Suppressor macrophage (primary cell): Measurements from ENCODE around the gene TAS2R20.

Experiments used
- DNase-seq, 4 experiments: peaks; one replicate each; pipeline ENCODE4 v3.0.0-alpha.2; 2020 to 2022

TAS2R20 gene

DNA sequence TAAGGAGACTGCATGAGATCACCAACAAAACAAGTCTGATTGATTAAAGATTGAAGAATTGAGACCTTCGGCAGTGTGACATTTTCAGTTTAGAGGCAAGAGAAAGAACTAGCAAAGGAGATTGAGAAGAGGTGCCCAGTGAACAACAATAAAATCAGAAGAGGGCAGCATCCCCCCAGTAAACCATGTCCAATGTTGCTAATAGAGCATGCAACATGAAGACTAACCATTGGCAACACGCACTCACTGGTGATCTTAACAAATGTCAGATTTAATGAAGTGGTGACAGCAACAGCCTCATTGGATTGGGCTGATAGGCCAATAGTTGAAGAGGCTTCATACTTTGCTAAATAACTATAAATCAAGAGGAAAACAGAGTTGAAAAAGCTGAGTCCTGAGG is 38.3 kb downstream of the TAS2R20 start:
- no peak for DNase-seq

DNA sequence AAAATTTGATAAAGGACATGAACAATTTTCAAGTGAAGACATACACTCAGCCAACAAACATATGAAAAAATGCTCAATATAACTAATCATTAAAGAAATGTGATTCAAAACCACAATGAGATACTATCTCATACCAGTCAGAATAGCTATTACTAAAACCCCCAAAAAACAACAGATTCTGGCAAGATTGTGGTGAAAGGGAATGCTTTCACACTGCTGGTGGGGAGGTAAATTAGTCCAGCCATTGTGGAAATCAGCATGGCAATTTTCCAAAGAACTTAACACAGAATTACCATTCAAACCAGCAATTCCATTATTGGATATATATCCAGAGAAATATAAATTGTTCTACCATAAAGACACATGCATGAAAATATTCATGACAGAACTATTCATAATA is 40.4 kb downstream of the TAS2R20 start:
- DNase-seq, result no peak

DNA sequence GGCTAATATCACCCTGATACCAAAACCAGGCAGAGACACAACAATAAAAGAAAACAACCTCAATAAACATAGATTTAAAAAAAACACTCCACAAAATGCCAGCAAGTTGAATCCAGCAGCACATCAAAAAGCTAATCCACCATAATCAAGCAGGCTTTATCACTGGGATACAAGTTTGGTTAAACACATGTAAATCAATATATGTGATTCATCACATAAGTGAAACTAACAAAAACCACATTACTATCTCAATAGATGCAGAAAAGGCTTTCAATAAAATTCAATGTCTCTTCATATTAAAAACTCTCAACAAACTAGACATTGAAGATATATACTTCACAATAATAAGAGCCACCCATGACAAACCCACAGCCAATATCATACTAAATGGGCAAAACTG is 42.0 kb downstream of the TAS2R20 start:
- DNase-seq, result no peak

DNA sequence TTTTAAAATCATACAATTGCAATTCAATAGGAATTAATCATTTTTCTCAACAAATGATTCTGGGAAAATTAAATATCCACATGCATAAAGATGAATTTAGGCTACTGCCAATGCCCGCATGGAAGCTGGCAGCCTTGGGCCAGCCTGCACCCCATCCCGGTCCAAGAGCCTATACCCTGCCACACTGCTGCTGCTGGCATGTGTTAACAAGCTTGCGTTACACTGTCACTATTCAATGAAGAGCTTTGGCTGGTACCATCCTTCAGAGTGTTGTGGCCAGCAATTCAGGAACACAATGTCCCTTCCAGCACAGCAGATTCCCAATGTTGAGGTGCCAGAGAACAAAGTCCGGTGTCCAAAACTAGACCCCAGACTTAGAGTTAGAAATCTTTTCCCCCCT is 45.5 kb downstream of the TAS2R20 start:
- DNase-seq, result no peak
